HepG2 (cell line): Measurements from ENCODE around the gene NEURL3. TPM values are rescaled to one million over a fixed set of nuclear protein-coding genes. Genes with fewer than 3 reads are reported as not detected.

ENCODE experiments used
- ATAC-seq: fragments of 200-7000 bp; cut with Tn5 transposase; 3 replicates; pipeline ENCODE4 v1.9.1; 2020; ENCODE audit warnings: mild to moderate bottlenecking, moderate library complexity
- BruUV-seq: library from RNA; stranded (reverse); fragments of 400-500 nt; replicated peaks from 2 replicates; lab custom pipeline; 2021; lab: Mats Ljungman, UMichigan
- CTCF ChIA-PET: fragments of 300-600 bp; formaldehyde crosslinking; extraction: SDS; loops from one replicate; lab custom pipeline; 2021; ENCODE audit warnings: low total read pairs, inconsistent platforms, low intra/inter-chr PET ratio; lab: Yijun Ruan, JAX
- POLR2A ChIA-PET: fragments of 350-600 bp; sonication (Branson Sonifier 250); formaldehyde crosslinking; loops from one replicate; lab custom pipeline; 2020; ENCODE audit warnings: antibody characterized with exemption, inconsistent platforms; lab: Yijun Ruan, JAX
- DNase-seq: peaks from one replicate; pipeline ENCODE4 v3.0.0-alpha.2; 2015; ENCODE audit warnings: low spot score
- FAIRE-seq: peaks from 3 replicates; lab custom pipeline; 2011; peaks lifted over from hg19 to GRCh38; lab: Jason Lieb, UNC
- H2AFZ ChIP-seq: one replicate; pipeline ENCODE4 v1.6.1; 2011; ENCODE audit warnings: low read length, inconsistent platforms
- H3K27ac ChIP-seq: fragments of 300-600 bp; 3 replicates; pipeline ENCODE4 v1.8.0; 2011; ENCODE audit warnings: mixed run types, mild to moderate bottlenecking, mixed read lengths, low read length, inconsistent platforms; ENCODE audit not compliant: insufficient read depth; ENCODE audit errors: extremely low read length
- H3K27me3 ChIP-seq, 2 experiments: fragments of 200-600 bp in 1 of 2; 2 replicates in 1 of 2; 3 replicates in 1 of 2; pipeline versions ENCODE4 v1.6.0 to v1.8.0; 2011; ENCODE audit warnings: low read length in 2 of 2, mild to moderate bottlenecking in 2 of 2, moderate library complexity in 2 of 2, inconsistent platforms in 1 of 2; ENCODE audit not compliant: insufficient read depth in 2 of 2, control insufficient read depth in 1 of 2
- H3K36me3 ChIP-seq, 2 experiments: fragments of 200-600 bp in 1 of 2; replicated peaks in 1 of 2; 2 replicates in 1 of 2; 3 replicates in 1 of 2; pipeline versions ENCODE4 v1.5.1 to v1.8.0; 2011; ENCODE audit warnings: low read length in 2 of 2, inconsistent platforms in 1 of 2; ENCODE audit not compliant: insufficient read depth in 2 of 2, control insufficient read depth in 1 of 2
- H3K4me1 ChIP-seq: 2 replicates; pipeline ENCODE4 v1.5.1; 2012; ENCODE audit warnings: low read length, inconsistent platforms; ENCODE audit not compliant: insufficient read depth
- H3K4me2 ChIP-seq: 2 replicates; pipeline ENCODE4 v1.6.0; 2011; ENCODE audit warnings: low read depth, low read length, inconsistent platforms
- H3K4me3 ChIP-seq, 3 experiments: fragments of 200-600 bp in 1 of 3; sonication (generic), shearing (Covaris generic) in 1 of 3; replicated peaks in 1 of 3; 2 replicates each; pipeline ENCODE4 v1.5.1; 2011 to 2016; ENCODE audit warnings: low read length in 3 of 3, inconsistent platforms in 2 of 3, low read depth in 2 of 3, mild to moderate bottlenecking in 2 of 3, control low read depth in 1 of 3, mixed read lengths in 1 of 3; ENCODE audit not compliant: insufficient read depth in 1 of 3
- H3K79me2 ChIP-seq: one replicate; pipeline ENCODE4 v1.6.1; 2011; ENCODE audit warnings: low read length, inconsistent platforms; ENCODE audit not compliant: insufficient read depth
- H3K9ac ChIP-seq: 2 replicates; pipeline ENCODE4 v1.6.0; 2011; ENCODE audit warnings: mild to moderate bottlenecking, low read depth, low read length, inconsistent platforms; ENCODE audit not compliant: insufficient read depth
- H3K9me3 ChIP-seq: 2 replicates; pipeline ENCODE4 v1.5.1; 2012; ENCODE audit warnings: mild to moderate bottlenecking, low read length
- H4K20me1 ChIP-seq: 2 replicates; pipeline ENCODE4 v1.6.0; 2011; ENCODE audit warnings: inconsistent platforms, mild to moderate bottlenecking, low read length, moderate library complexity; ENCODE audit not compliant: insufficient read depth
- FOSL2 ChIP-seq: sonication (generic); formaldehyde crosslinking; IDR thresholded peaks from 2 replicates; pipeline ENCODE4 v1.4.0; 2020; ENCODE audit warnings: missing genetic modification reagents
- FOXP1 ChIP-seq, 2 experiments: fragments of 450-650 bp in 1 of 2; IDR thresholded peaks; 2 replicates each; pipeline ENCODE4 v1.6.1; 2017 to 2018; ENCODE audit warnings: antibody characterized with exemption in 1 of 2
- NFATC3 ChIP-seq: sonication (generic); formaldehyde crosslinking; IDR thresholded peaks from 2 replicates; pipeline ENCODE4 v1.5.1; 2020; ENCODE audit warnings: mild to moderate bottlenecking, missing genetic modification reagents
- SOX6 ChIP-seq, 2 experiments: fragments of 450-650 bp in 1 of 2; sonication (generic) in 1 of 2; formaldehyde crosslinking in 1 of 2; IDR thresholded peaks; 2 replicates each; pipeline versions ENCODE4 v1.4.0 to v1.6.1; 2017 to 2020; ENCODE audit warnings: antibody characterized with exemption in 1 of 2, mild to moderate bottlenecking in 1 of 2, missing genetic modification reagents in 1 of 2
- ZNF367 ChIP-seq: sonication (generic); formaldehyde crosslinking; IDR thresholded peaks from 2 replicates; pipeline ENCODE4 v1.4.0; 2020; ENCODE audit warnings: missing genetic modification reagents, borderline replicate concordance
- ZNF720 ChIP-seq: sonication (generic); formaldehyde crosslinking; IDR thresholded peaks from 2 replicates; pipeline ENCODE4 v1.4.0; 2020; ENCODE audit warnings: missing genetic modification reagents
- WGBS: methylation state at CpG from one replicate; pipeline ENCODE4 v1.1.6; 2017; ENCODE audit warnings: low lambda C conversion rate; 5-methylcytosine and 5-hydroxymethylcytosine counted together
- in situ Hi-C: cut with HindIII; loops from 2 replicates; pipeline ENCODE4 v1.10.0; 2017; ENCODE audit warnings: low pct_unique_long_range_greater_than_20kb; ENCODE audit not compliant: extremely low pct_ligation_motif_present
- intact Hi-C: fragments of 100-400 bp; cut with micrococcal nuclease; formaldehyde crosslinking; loops from one replicate; pipeline ENCODE4 v1.10.0; 2022; ENCODE audit not compliant: unreplicated experiment
- polyA plus RNA-seq, 8 experiments: library from polyadenylated mRNA; depleted of rRNA in 3 of 8; stranded (reverse) in 7 of 8; unstranded in 1 of 8; fragments of >200 nt; fragmentation: Illumina TruSeq in 4 of 8; extraction: Trizol in 4 of 8; gene quantifications; 2 replicates each; pipeline versions ENCODE4 v1.2.1 to v1.2.3, GENCODE V29; 2011 to 2016; ENCODE audit warnings: low read depth in 4 of 8, missing spikeins in 1 of 8, mixed read lengths in 1 of 8; ENCODE audit not compliant: insufficient read depth in 1 of 8
- total RNA-seq, 5 experiments: library from RNA; depleted of rRNA; stranded (reverse); fragments of >200 nt; fragmentation: Illumina TruSeq; extraction: Trizol; gene quantifications; 2 replicates each; pipeline ENCODE4 v1.2.3, GENCODE V29; 2016; ENCODE audit warnings: low read depth in 1 of 5

Gene NEURL3
- total and polyA plus RNA-seq, 2 of the 13 experiments (the other 11 are each of a cell fraction or from before 2014, with no cell fraction given): 0.16 to 1.2 TPM

GRCh38 chr2:96514521-96514920, 9.4 kb upstream of the NEURL3 start:
- FAIRE-seq: no peak
- no peak overlapping the region for H3K9ac ChIP-seq
- in situ Hi-C loops: loop anchor here (25.0 kb wide), 1 partner anchor 377 kb away; the partner anchor contains the start of genes ASTL and DUSP2

DNA sequence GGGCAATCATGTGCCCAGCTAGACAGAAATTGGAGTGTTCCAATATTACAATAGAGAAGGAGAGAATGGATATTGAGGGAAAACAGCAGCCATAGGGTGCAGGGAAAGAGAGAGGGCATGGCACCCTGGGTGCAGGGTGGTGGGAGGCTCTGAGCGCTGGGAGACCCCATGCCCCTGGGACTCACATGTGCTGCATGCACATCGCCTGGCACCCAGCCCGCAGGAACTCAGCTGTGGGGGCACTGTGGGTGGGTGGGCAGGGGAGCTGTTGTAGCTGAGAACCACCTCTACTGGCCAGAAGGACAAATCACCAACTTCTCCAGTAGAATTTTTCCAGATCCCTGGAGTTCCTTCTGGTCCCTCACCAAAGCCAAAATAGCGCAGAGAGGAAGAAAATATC, 7.2 kb upstream of the NEURL3 start:
- no peak overlapping the region for H3K27ac ChIP-seq
- no peak overlapping the region for H3K4me3 ChIP-seq
- POLR2A ChIA-PET: no interaction called here
- H3K27me3 ChIP-seq: peaks cover 0 to 44% of the 10 kb centered on the region in 2 experiments; a peak in 3 of 5 replicates
- no peak overlapping the region for H3K4me2 ChIP-seq
- intact Hi-C loops: no loop called here
- no peaks in the 10 kb centered on the region for H3K36me3 ChIP-seq
- peaks cover 7% of the 10 kb centered on the region for H3K9me3 ChIP-seq
- CTCF ChIA-PET: no interaction called here
- H3K9ac ChIP-seq: no peak overlapping the region
- no peaks in the 10 kb centered on the region for H3K79me2 ChIP-seq
- peaks cover 21% of the 10 kb centered on the region for H3K4me1 ChIP-seq
- no peaks in the 10 kb centered on the region for H4K20me1 ChIP-seq
- DNase-seq (no peak), ATAC-seq (no peak), FAIRE-seq (no peak)
- no peak overlapping the region for H2AFZ ChIP-seq
- in situ Hi-C loops: loop anchor here (25.0 kb wide), 1 partner anchor 375 kb away; the partner anchor contains the start of genes ASTL and DUSP2
- BruUV-seq: no TSS peak
- 47% methylated on average over 4 of the region's 4 CpGs for WGBS
- no peak for TF ChIP-seq FOXP1 (IDR thresholded peaks at IDR 0.05)
- no peak for TF ChIP-seq FOXP1 (CRISPR knock-in tag; IDR thresholded peaks at IDR 0.05)
- TF ChIP-seq NFATC3 (CRISPR knock-in tag): no peak
- no peak for TF ChIP-seq SOX6 (IDR thresholded peaks at IDR 0.05)
- TF ChIP-seq SOX6 (CRISPR knock-in tag; IDR thresholded peaks at IDR 0.05): no peak
- TF ChIP-seq ZNF367 (CRISPR knock-in tag): no peak
- TF ChIP-seq, all 625 proteins: peak for 0

More at GRCh38 chr2:96514521-96514920, 9.4 kb upstream of the NEURL3 start:
- no peak overlapping the region for H2AFZ ChIP-seq
- H4K20me1 ChIP-seq: no peaks in the 10 kb centered on the region
- no peak overlapping the region for H3K4me2 ChIP-seq
- BruUV-seq: no TSS peak
- H3K9me3 ChIP-seq: peaks cover 11% of the 10 kb centered on the region
- H3K4me3 ChIP-seq: no peak overlapping the region
- ATAC-seq (peak; percentile 35; the same call in 2 of the 3 replicates), DNase-seq (no peak)
- ChIA-PET CTCF (no interaction called here), POLR2A (no interaction called here)
- peaks cover 4% of the 10 kb centered on the region; the same call in 1 of the 2 replicates for H3K4me1 ChIP-seq
- intact Hi-C loops: no loop called here
- H3K27ac ChIP-seq: no peak overlapping the region
- no peaks in the 10 kb centered on the region for H3K79me2 ChIP-seq
- peaks cover 0 to 37% of the 10 kb centered on the region in 2 experiments; a peak in 3 of 5 replicates for H3K27me3 ChIP-seq
- no peaks in the 10 kb centered on the region for H3K36me3 ChIP-seq
- WGBS: 27% methylated on average over 6 of the region's 6 CpGs
- peak; percentile 32; the same call in 1 of the 2 replicates for TF ChIP-seq FOSL2 (CRISPR knock-in tag)
- TF ChIP-seq ZNF720 (CRISPR knock-in tag): no peak
